Prostate gland (tissue), 2 donors: ENCODE data around the gene TMTC1.

Experiments
- CTCF ChIP-seq, 4 experiments: fragments of 200-600 bp in 2 of 4; fragments of 450-650 bp in 2 of 4; sonication (generic) in 2 of 4; IDR thresholded peaks; 1 replicate in 3 of 4; 2 replicates in 1 of 4; pipeline ENCODE4 v1.5.1; 2016 to 2019; ENCODE audit warnings: antibody characterized with exemption in 4 of 4, mild to moderate bottlenecking in 2 of 4, moderate library complexity in 2 of 4
- POLR2A ChIP-seq: fragments of 450-650 bp; IDR thresholded peaks from one replicate; pipeline ENCODE4 v1.6.1; 2016; ENCODE audit warnings: antibody characterized with exemption, mild to moderate bottlenecking

GRCh38 chr12:29499235-29499634 lies 284.5 kb downstream of the TMTC1 start:
- no peak for TF ChIP-seq POLR2A
- no peak for TF ChIP-seq CTCF (IDR thresholded peaks at IDR 0.05)
